ENCODE data around the gene ITGAD.

The ITGAD gene

GRCh38 chr16:31465788-31466370, 72.7 kb downstream of the ITGAD start:
- Histone ChIP-seq H3K4me1 (ENCODE audit: insufficient read depth, low read length) (peaks cover 34% of the 10 kb centered on the region), H3K79me2 (ENCODE audit: insufficient read depth, low read length) (no peaks in the 10 kb centered on the region; the same call in 1 of the 2 replicates), H2AFZ (ENCODE audit: low read depth, low read length) (no peak overlapping the region), H3K36me3 (ENCODE audit: insufficient read depth, low read length) (peaks cover 33% of the 10 kb centered on the region), H3K9me3 (ENCODE audit: insufficient read depth, low read length, severe bottlenecking) (no peaks in the 10 kb centered on the region), H3K27me3 (ENCODE audit: insufficient read depth, low read length, poor library complexity) (no peaks in the 10 kb centered on the region), H4K20me1 (ENCODE audit: insufficient read depth, low read length) (no peaks in the 10 kb centered on the region), H3K27ac (ENCODE audit: low read length) (peak overlapping the region; percentile 99), H3K4me2 (ENCODE audit: insufficient read depth, low read length) (no peak overlapping the region), H3K4me3 (ENCODE audit: low read depth in 1 of 2, low read length in 2 of 2) (no peak overlapping the region), H3K9ac (ENCODE audit: low read depth, low read length) (peak overlapping the region; percentile 54; the same call in 1 of the 2 replicates)
- TF ChIP-seq CTCF (IDR thresholded peaks at IDR 0.05; ENCODE audit: borderline replicate concordance, extremely low read depth, low read length, poor library complexity, severe bottlenecking), result no peak
- no peak for TF ChIP-seq EZH2 (IDR thresholded peaks at IDR 0.05; ENCODE audit: borderline replicate concordance, low read depth, low read length, severe bottlenecking)
- no peak for DNase-seq
- ATAC-seq (ENCODE audit: insufficient read depth, low read depth), result no peak

GRCh38 chr16:31466381-31466841, 73.3 kb downstream of the ITGAD start:
- Histone ChIP-seq H3K9me3 (ENCODE audit: insufficient read depth, low read length, severe bottlenecking) (no peaks in the 10 kb centered on the region), H3K4me2 (ENCODE audit: insufficient read depth, low read length) (no peak overlapping the region), H3K36me3 (ENCODE audit: insufficient read depth, low read length) (peaks cover 33% of the 10 kb centered on the region), H3K27ac (ENCODE audit: low read length) (peak overlapping the region; percentile 99), H3K4me3 (ENCODE audit: low read depth in 1 of 2, low read length in 2 of 2) (no peak overlapping the region), H2AFZ (ENCODE audit: low read depth, low read length) (no peak overlapping the region), H4K20me1 (ENCODE audit: insufficient read depth, low read length) (no peaks in the 10 kb centered on the region), H3K4me1 (ENCODE audit: insufficient read depth, low read length) (peaks cover 30% of the 10 kb centered on the region), H3K79me2 (ENCODE audit: insufficient read depth, low read length) (no peaks in the 10 kb centered on the region), H3K9ac (ENCODE audit: low read depth, low read length) (peak overlapping the region; percentile 54), H3K27me3 (ENCODE audit: insufficient read depth, low read length, poor library complexity) (no peaks in the 10 kb centered on the region)
- no peak for DNase-seq
- no peak for ATAC-seq (ENCODE audit: insufficient read depth, low read depth)
- no peak for TF ChIP-seq EZH2 (IDR thresholded peaks at IDR 0.05; ENCODE audit: borderline replicate concordance, low read depth, low read length, severe bottlenecking)
- TF ChIP-seq CTCF (IDR thresholded peaks at IDR 0.05; ENCODE audit: borderline replicate concordance, extremely low read depth, low read length, poor library complexity, severe bottlenecking), result no peak

GRCh38 chr16:31467151-31467773, 74.1 kb downstream of the ITGAD start:
- H2AFZ ChIP-seq (ENCODE audit: low read depth, low read length), result peak overlapping the region; percentile 2; the same call in 1 of the 2 replicates
- H3K27me3 ChIP-seq (ENCODE audit: insufficient read depth, low read length, poor library complexity), result no peaks in the 10 kb centered on the region
- H3K27ac ChIP-seq (ENCODE audit: low read length), result peak overlapping the region; percentile 99
- H3K9me3 ChIP-seq (ENCODE audit: insufficient read depth, low read length, severe bottlenecking), result no peaks in the 10 kb centered on the region
- TF ChIP-seq CTCF (IDR thresholded peaks at IDR 0.05; ENCODE audit: borderline replicate concordance, extremely low read depth, low read length, poor library complexity, severe bottlenecking) (no peak), EZH2 (IDR thresholded peaks at IDR 0.05; ENCODE audit: borderline replicate concordance, low read depth, low read length, severe bottlenecking) (no peak)
- no peaks in the 10 kb centered on the region for H3K79me2 ChIP-seq (ENCODE audit: insufficient read depth, low read length)
- H3K9ac ChIP-seq (ENCODE audit: low read depth, low read length), result peak overlapping the region; percentile 54
- peaks cover 30% of the 10 kb centered on the region for H3K4me1 ChIP-seq (ENCODE audit: insufficient read depth, low read length)
- peak; percentile 94 for ATAC-seq (ENCODE audit: insufficient read depth, low read depth)
- H3K36me3 ChIP-seq (ENCODE audit: insufficient read depth, low read length), result peaks cover 28% of the 10 kb centered on the region
- H4K20me1 ChIP-seq (ENCODE audit: insufficient read depth, low read length), result no peaks in the 10 kb centered on the region
- no peak overlapping the region for H3K4me3 ChIP-seq (ENCODE audit: low read depth in 1 of 2, low read length in 2 of 2)
- peak; percentile 82 for DNase-seq
- H3K4me2 ChIP-seq (ENCODE audit: insufficient read depth, low read length), result peak overlapping the region; percentile 27; the same call in 1 of the 2 replicates
